Measurements from ENCODE around the gene HOXA5.

The HOXA5 gene

GRCh38 chr7:27147199-27148030 is 3.9 kb upstream of the HOXA5 start, which contains the start of gene HOXA6:
TSS of gene HOXA6 (minus strand) at chr7:27147774. CDS start at chr7:27147749, 25 bp downstream.
- DNase-seq, result no peak

- no peak for DNase-seq
These were observed 3.2 kb upstream of the HOXA5 start for GRCh38 chr7:27146491-27147198.

DNA sequence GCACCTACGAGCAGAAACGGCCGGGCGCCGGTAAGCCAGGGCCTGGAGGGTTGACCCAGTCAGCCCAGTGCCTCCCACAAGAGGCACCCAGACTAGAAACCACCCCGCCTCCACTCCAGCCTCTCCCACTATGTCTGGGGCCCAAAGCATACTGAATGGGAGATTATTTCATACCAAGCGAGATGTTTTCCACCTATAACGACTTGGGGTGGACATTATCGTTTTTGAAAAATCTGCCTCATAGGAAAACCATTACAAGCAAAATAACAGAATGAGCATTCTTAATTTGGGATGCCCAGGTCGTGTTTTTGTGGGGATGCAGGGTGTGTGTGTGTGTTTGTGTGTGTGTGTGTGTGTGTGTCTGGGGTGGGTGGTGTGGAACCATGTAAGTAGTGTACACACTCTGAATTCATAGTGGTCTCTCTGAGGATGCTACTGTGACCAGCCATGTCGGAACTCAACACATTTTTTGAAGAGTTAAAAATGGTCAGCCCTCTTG is 2.5 kb upstream of the HOXA5 start:
- no peak for DNase-seq

- DNase-seq, result no peak
These were observed 1.9 kb upstream of the HOXA5 start for GRCh38 chr7:27145165-27145913.

DNA sequence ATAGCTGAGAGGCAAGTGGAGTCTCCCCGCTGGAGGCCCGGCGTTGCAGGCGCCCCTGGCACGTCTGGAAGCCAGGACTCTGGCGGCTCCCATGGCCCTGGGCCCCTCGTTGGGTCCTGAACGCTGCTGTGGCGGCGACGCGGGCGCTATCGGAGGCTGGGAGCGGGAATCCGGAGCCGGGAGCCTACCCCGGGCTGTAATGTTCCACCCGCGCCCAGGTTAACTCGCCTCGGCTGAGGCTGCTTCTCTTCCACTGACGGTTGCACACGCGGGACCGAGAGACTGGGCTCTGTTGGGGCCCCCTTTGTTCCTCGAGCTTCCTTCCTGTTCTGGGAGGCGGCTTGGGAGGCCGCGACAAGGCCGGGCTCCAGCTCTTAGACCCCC is 1.3 kb upstream of the HOXA5 start:
- DNase-seq, result no peak

DNA sequence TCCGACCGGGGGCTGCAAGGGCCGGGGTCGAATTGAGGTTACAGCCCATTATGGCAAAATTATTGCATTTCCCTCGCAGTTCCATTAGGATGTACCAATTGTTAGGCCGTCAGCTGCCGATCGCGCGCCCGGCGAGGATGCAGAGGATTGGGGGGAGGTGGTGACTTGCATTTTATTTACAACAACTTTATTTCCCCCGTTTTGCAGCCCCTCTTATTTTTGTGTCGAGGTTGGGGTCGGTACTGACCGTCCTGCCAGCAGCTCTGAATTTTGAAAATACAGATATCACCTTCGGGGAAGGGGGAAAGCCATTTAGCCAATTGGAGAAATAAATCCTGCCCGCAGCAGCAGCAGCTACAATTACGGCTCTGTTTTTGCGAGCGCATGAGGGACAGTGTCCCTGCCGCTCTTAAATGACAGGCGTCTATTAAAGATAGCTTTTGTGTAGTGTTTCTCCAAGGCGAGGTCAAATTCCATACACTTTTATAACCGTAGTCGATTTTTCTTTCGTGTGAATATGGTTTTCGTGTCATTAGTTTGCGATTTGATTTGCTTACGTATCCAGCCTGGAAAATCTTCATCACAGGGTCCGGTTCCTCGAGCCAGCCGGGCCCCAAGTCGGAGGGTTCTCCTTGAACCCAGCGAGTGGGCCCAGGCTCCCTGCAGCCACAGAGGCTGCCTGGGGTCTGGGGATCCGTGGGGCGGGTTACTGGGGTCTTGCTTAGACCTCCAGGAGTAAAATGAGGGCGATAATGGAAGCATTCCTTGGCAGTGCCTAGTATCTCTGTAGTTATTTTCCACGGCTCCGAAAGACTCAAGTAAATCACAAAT is 684 bp upstream of the HOXA5 start:
- DNase-seq, result no peak

- DNase-seq, result no peak
These were observed 880 bp downstream of the HOXA5 start for GRCh38 chr7:27142580-27143022.

DNA sequence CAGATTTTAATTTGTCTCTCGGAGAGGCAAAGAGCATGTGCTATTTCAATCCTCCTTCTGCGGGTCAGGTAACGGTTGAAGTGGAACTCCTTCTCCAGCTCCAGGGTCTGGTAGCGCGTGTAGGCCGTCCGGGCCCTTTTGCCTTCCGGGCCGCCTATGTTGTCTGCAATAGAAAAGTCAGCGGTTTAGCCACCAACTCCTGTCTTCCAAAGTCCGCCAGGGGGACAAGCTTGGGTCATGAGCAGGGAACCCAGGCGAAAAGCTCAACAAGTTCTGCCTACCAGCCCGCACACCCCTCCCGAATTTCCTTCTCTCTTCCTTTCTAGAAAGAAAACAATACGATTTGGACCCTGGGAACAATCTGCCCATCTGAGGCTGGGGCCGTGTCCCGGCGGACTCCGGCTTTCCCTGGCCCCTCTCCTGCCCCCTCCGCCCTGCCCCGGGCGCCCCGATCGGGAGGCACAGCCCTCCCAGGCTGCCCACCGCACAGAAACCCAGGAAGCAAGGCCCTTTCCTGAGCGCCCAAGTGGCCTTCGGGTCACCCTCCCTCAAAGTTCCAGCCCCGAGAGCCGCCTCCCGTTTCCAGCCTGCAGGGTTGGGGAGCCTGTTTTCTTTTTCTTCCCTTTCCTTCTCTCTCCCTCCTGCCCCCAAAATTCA is 1.4 kb downstream of the HOXA5 start:
- DNase-seq, result no peak

DNA sequence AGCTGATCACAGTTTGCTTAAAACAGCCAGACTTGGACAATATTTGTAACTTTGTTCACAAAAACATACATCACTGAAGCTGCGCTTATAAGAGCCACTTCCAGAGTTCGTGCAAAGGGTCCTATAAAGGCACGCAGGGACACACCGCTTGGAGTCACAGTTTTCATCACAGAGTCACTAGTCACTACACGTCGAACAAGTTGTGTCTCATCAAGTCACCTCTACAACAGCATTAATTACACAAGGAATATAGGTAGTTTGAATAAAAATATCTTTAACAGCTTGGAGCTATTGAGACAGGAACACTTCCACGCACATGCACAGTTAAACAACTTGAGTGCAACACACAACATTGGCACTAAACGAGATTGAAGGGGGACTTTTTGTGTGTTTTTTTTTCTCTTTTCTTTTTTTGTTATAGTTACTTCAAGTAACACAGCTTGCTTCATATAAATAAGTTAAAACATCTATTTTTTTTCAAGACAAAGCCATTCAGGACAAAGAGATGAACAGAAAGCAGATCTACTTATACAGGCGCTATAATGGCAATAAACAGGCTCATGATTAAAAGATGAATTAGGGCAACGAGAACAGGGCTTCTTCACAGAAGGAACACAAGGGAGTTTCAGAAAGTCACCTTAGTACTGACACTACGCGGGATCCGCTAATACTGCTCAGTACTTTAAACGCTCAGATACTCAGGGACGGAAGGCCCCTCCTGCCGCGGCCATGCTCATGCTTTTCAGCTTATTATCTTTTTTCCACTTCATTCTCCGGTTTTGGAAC is 2.2 kb downstream of the HOXA5 start:
- no peak for DNase-seq

DNA sequence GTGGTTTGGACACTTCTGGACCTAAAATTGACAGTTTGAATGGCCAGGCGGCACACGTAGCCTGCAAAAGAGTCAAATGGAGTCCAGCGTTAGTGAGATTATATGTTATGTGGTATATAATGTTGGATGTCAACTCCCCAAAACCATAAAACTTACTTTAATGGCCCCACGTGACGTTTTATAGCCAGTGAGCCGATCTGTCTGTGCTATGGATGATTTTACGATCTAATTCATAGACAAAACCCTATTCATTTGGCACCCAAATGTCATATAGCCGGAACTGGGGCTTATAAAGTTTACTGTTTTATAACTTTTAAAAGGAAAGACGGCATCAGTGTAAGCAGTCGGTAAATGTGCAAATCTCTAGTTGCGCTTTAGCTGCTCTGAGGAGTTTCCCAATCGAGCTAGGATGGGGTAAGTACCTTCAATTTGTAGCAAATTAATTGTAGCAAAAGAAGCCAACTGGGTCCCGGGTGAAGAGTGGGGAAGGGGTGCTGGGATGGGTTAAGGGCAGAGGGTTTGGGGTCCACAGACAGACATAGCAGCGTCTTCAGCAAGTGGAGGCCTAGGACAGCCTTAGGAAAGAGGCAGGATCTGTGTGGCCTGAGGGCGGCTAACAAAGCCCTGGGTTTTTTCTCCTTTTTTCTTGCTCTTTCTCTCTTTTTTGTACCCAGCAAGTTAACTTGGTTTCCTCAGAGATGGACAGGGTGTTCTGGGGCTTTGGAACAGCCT is 3.2 kb downstream of the HOXA5 start:
- no peak for DNase-seq

- no peak for DNase-seq
These were observed 4.0 kb downstream of the HOXA5 start for GRCh38 chr7:27139334-27140125.

DNA sequence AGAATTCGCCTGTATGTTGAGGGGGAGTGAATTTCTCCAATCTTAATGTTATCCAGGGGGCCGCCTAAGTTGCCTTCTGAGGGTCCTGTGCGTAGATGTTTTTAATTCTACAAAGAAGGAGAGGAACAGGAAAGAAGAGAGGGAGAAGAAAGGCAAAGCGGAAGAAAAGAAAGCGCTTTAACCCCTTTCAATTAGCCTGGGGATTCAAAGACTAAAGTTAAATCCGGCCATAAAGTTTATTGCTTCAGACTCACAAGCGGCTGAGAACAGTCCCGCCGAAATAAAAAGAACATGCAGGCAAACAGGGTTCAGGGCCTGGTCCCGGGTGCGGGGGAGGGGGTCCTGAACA is 4.5 kb downstream of the HOXA5 start:
- DNase-seq, result no peak

GRCh38 chr7:27138472-27138871 is 5.0 kb downstream of the HOXA5 start:
- DNase-seq, result no peak

DNA sequence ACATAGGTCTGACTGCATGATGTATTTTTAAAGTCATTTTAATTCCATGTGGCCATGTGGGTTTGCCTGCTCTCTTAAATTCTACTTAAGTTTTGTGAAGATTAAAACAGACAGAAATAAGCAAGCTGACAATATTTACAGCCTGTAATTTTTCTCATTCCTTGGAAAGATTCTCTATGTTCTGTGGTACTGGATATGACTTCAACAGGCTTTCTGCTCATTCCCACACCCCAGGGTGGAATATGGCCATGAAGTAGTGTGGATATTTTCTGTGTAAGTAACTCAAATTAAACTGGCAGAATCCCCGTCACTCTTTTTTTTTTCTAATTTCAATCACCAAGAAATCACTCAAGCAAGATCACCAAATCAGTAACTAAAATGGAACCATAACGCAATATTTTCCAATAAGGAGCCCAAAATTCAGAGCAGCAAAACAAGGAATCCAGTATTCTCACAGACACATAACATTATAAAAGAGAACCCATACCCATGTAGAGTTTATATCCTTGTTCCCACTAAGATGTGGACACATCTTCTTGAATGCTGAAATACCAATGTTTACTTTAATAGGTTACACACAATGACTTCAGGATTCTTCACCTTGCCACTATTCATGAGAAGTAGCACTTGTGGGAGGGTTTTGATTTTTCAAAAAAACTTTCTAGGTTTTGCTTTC is 5.7 kb downstream of the HOXA5 start:
- no peak for DNase-seq

DNA sequence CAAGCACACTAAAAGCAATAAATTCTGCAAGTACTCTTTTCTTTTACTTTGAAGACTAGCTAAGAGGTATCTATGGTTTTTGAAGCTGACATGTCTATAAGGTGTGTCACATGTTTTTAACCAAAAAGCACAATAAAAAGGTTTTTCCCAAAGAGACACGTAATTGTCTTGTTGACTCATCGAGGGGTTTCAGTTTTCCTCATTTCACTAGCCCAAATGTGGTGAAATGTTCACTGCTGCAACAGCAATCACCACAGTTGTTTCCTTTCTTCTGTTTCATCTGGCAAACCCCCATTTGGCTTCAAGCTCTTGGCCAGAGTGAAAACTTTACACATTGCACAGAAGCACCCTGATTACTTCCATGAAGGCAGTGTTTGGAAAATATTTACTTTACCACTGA is 9.1 kb downstream of the HOXA5 start:
- DNase-seq, result no peak

- no peak for DNase-seq
These were observed 9.9 kb downstream of the HOXA5 start for GRCh38 chr7:27133409-27134231.

DNA sequence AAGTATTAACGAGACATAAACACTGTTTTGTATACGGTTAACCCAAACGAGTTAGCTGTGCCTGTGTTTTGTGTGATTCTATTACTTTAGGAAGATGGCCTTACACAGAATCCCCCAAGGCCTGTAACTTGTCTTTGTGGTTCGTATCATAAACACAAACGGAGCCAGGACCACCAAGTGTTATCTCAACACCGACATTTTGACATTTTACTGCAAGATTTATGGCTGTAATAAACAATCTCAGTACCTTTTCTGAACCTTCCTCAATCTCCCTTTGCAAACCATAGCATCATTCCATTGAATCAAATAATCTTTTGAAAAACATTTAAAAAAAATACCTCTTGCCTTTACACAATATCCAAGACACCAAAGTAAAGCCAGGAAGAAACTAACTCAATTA is 10.5 kb downstream of the HOXA5 start:
- DNase-seq, result no peak

GRCh38 chr7:27132214-27132613 is 11.3 kb downstream of the HOXA5 start:
- no peak for DNase-seq

Measured in CD4-positive, alpha-beta T cell treated with Interferon gamma for 1 hour (primary cell).